Measurements from ENCODE around the gene LYPD3.
A peak's percentile ranks its signal among the peaks of the same experiment; 100 is the strongest.

Gene LYPD3

GRCh38 chr19:43504426-43505185 is 39.2 kb upstream of the LYPD3 start, which contains the start of gene PHLDB3:
Gene PHLDB3 (minus strand): TSS chr19:43504746. CDS start chr19:43504118, 628 bp downstream.
- no peak for DNase-seq (ENCODE audit: low spot score)
- TF ChIP-seq CTCF (IDR thresholded peaks at IDR 0.05; ENCODE audit: extremely low read depth, missing control alignments), result no peak

- peak; percentile 20 for TF ChIP-seq CTCF (IDR thresholded peaks at IDR 0.05; ENCODE audit: extremely low read depth, missing control alignments)
- peak; percentile 100 for DNase-seq (ENCODE audit: low spot score)
These were observed 38.4 kb upstream of the LYPD3 start for GRCh38 chr19:43503501-43504425.

GRCh38 chr19:43502419-43502976 is 37.1 kb upstream of the LYPD3 start:
- TF ChIP-seq CTCF (IDR thresholded peaks at IDR 0.05; ENCODE audit: extremely low read depth, missing control alignments), result no peak
- DNase-seq (ENCODE audit: low spot score), result no peak

- TF ChIP-seq CTCF (IDR thresholded peaks at IDR 0.05; ENCODE audit: extremely low read depth, missing control alignments), result no peak
- no peak for DNase-seq (ENCODE audit: low spot score)
These were observed 36.4 kb upstream of the LYPD3 start for GRCh38 chr19:43501661-43502418.

- no peak for TF ChIP-seq CTCF (IDR thresholded peaks at IDR 0.05; ENCODE audit: extremely low read depth, missing control alignments)
- no peak for DNase-seq (ENCODE audit: low spot score)
These were observed 33.6 kb upstream of the LYPD3 start for GRCh38 chr19:43499042-43499441.

- TF ChIP-seq CTCF (IDR thresholded peaks at IDR 0.05; ENCODE audit: extremely low read depth, missing control alignments), result no peak
- DNase-seq (ENCODE audit: low spot score), result no peak
These were observed 32.9 kb upstream of the LYPD3 start for GRCh38 chr19:43498233-43498842.
